Measurements from ENCODE around the gene UBC. TPM values are rescaled to one million over a fixed set of nuclear protein-coding genes. Genes with fewer than 3 reads are reported as not detected.
A peak's percentile ranks its signal among the peaks of the same experiment; 100 is the strongest.

Gene UBC
- 1,000 to 10,000 TPM in 2 of 3 donors, 100 to 1,000 TPM in 1; 850 to 1,219 (median 1,080) TPM for polyA plus RNA-seq (ENCODE audit: insufficient read length in 3 of 3)
- long read RNA-seq, donor 1, transcript UBC-205 (1 exons, 3,745 nt): major isoform, 473 of 744 reads
- long read RNA-seq, donor 1, transcript UBC-201 (2 exons, 2,688 nt): minor isoform, 265 of 744 reads
- long read RNA-seq, donor 1, partial matches to known transcripts: 0 of 744 reads
- long read RNA-seq, donor 1, other reads (novel, unspliced or antisense): 5 of 744 reads
- long read RNA-seq, donor 2, transcript UBC-201 (2 exons, 2,688 nt): minor isoform, 229 of 1,219 reads
- long read RNA-seq, donor 2, transcript UBC-205 (1 exons, 3,745 nt): major isoform, 823 of 1,219 reads
- long read RNA-seq, donor 2, partial matches to known transcripts: 6 of 1,219 reads
- long read RNA-seq, donor 2, other reads (novel, unspliced or antisense): 159 of 1,219 reads
- long read RNA-seq, donor 3, transcript UBC-201 (2 exons, 2,688 nt): minor isoform, 326 of 959 reads
- long read RNA-seq, donor 3, transcript UBC-205 (1 exons, 3,745 nt): major isoform, 633 of 959 reads
- long read RNA-seq, donor 3, partial matches to known transcripts: 0 of 959 reads
- long read RNA-seq, donor 3, other reads (novel, unspliced or antisense): 0 of 959 reads
- long read RNA-seq, donor 4, transcript UBC-205 (1 exons, 3,745 nt): major isoform, 744 of 1,025 reads
- long read RNA-seq, donor 4, transcript UBC-201 (2 exons, 2,688 nt): minor isoform, 279 of 1,025 reads
- long read RNA-seq, donor 4, partial matches to known transcripts: 0 of 1,025 reads
- long read RNA-seq, donor 4, other reads (novel, unspliced or antisense): 0 of 1,025 reads
- long read RNA-seq, donor 5, transcript UBC-201 (2 exons, 2,688 nt): minor isoform, 202 of 478 reads
- long read RNA-seq, donor 5, transcript UBC-205 (1 exons, 3,745 nt): major isoform, 275 of 478 reads
- long read RNA-seq, donor 5, partial matches to known transcripts: 0 of 478 reads
- long read RNA-seq, donor 5, other reads (novel, unspliced or antisense): 0 of 478 reads
- long read RNA-seq, donor 6, transcript UBC-205 (1 exons, 3,745 nt): major isoform, 750 of 1,005 reads
- long read RNA-seq, donor 6, transcript UBC-201 (2 exons, 2,688 nt): minor isoform, 249 of 1,005 reads
- long read RNA-seq, donor 6, partial matches to known transcripts: 0 of 1,005 reads
- long read RNA-seq, donor 6, other reads (novel, unspliced or antisense): 5 of 1,005 reads
- long read RNA-seq, donor 7, transcript UBC-205 (1 exons, 3,745 nt): major isoform, 672 of 1,036 reads
- long read RNA-seq, donor 7, transcript UBC-201 (2 exons, 2,688 nt): minor isoform, 362 of 1,036 reads
- long read RNA-seq, donor 7, partial matches to known transcripts: 0 of 1,036 reads
- long read RNA-seq, donor 7, other reads (novel, unspliced or antisense): 0 of 1,036 reads
- long read RNA-seq, donor 8, transcript UBC-205 (1 exons, 3,745 nt): major isoform, 495 of 713 reads
- long read RNA-seq, donor 8, transcript UBC-201 (2 exons, 2,688 nt): minor isoform, 217 of 713 reads
- long read RNA-seq, donor 8, partial matches to known transcripts: 0 of 713 reads
- long read RNA-seq, donor 8, other reads (novel, unspliced or antisense): 0 of 713 reads
- long read RNA-seq, donor 9, transcript UBC-201 (2 exons, 2,688 nt): minor isoform, 377 of 1,270 reads
- long read RNA-seq, donor 9, transcript UBC-205 (1 exons, 3,745 nt): major isoform, 876 of 1,270 reads
- long read RNA-seq, donor 9, partial matches to known transcripts: 16 of 1,270 reads
- long read RNA-seq, donor 9, other reads (novel, unspliced or antisense): 0 of 1,270 reads
- long read RNA-seq, donor 10, transcript UBC-201 (2 exons, 2,688 nt): minor isoform, 222 of 817 reads
- long read RNA-seq, donor 10, transcript UBC-205 (1 exons, 3,745 nt): major isoform, 587 of 817 reads
- long read RNA-seq, donor 10, partial matches to known transcripts: 5 of 817 reads
- long read RNA-seq, donor 10, other reads (novel, unspliced or antisense): 0 of 817 reads
- long read RNA-seq, donor 11, transcript UBC-205 (1 exons, 3,745 nt): major isoform, 366 of 614 reads
- long read RNA-seq, donor 11, transcript UBC-201 (2 exons, 2,688 nt): minor isoform, 247 of 614 reads
- long read RNA-seq, donor 11, partial matches to known transcripts: 0 of 614 reads
- long read RNA-seq, donor 11, other reads (novel, unspliced or antisense): 0 of 614 reads
- long read RNA-seq, donor 12, transcript UBC-205 (1 exons, 3,745 nt): major isoform, 833 of 1,246 reads
- long read RNA-seq, donor 12, transcript UBC-201 (2 exons, 2,688 nt): minor isoform, 407 of 1,246 reads
- long read RNA-seq, donor 12, partial matches to known transcripts: 0 of 1,246 reads
- long read RNA-seq, donor 12, other reads (novel, unspliced or antisense): 5 of 1,246 reads
- long read RNA-seq, donor 13, transcript UBC-201 (2 exons, 2,688 nt): minor isoform, 170 of 508 reads
- long read RNA-seq, donor 13, transcript UBC-205 (1 exons, 3,745 nt): major isoform, 337 of 508 reads
- long read RNA-seq, donor 13, partial matches to known transcripts: 0 of 508 reads
- long read RNA-seq, donor 13, other reads (novel, unspliced or antisense): 0 of 508 reads
- long read RNA-seq, donor 14: 0 reads
- long read RNA-seq, donor 15, transcript UBC-201 (2 exons, 2,688 nt): minor isoform, 340 of 1,312 reads
- long read RNA-seq, donor 15, transcript UBC-205 (1 exons, 3,745 nt): major isoform, 968 of 1,312 reads
- long read RNA-seq, donor 15, partial matches to known transcripts: 0 of 1,312 reads
- long read RNA-seq, donor 15, other reads (novel, unspliced or antisense): 0 of 1,312 reads
- long read RNA-seq, donor 16, transcript UBC-201 (2 exons, 2,688 nt): minor isoform, 332 of 1,125 reads
- long read RNA-seq, donor 16, transcript UBC-205 (1 exons, 3,745 nt): major isoform, 780 of 1,125 reads
- long read RNA-seq, donor 16, partial matches to known transcripts: 0 of 1,125 reads
- long read RNA-seq, donor 16, other reads (novel, unspliced or antisense): 9 of 1,125 reads

DNA sequence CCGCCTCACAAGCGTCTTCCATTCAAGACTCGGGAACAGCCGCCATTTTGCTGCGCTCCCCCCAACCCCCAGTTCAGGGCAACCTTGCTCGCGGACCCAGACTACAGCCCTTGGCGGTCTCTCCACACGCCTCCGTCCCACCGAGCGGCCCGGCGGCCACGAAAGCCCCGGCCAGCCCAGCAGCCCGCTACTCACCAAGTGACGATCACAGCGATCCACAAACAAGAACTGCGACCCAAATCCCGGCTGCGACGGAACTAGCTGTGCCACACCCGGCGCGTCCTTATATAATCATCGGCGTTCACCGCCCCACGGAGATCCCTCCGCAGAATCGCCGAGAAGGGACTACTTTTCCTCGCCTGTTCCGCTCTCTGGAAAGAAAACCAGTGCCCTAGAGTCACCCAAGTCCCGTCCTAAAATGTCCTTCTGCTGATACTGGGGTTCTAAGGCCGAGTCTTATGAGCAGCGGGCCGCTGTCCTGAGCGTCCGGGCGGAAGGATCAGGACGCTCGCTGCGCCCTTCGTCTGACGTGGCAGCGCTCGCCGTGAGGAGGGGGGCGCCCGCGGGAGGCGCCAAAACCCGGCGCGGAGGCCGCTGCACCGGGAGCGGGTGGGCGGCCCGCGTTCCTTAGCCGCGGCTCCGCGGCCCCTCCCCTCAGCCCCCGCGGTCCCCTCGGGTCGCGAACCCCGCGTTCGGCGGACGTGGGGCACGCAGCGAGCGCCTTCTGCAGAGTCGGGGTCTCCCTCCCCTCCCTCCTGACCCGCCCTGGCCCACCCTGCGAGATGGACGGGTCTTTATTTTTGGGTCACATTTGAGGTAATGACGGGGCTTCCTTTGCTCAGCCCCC is at the start of gene UBC:
Gene UBC, minus strand, starts transcription at position 259 of the 847 bp plus-strand sequence. CDS start 879 bp downstream, outside the sequence.
- DNase-seq: peak; percentile 93

DNA sequence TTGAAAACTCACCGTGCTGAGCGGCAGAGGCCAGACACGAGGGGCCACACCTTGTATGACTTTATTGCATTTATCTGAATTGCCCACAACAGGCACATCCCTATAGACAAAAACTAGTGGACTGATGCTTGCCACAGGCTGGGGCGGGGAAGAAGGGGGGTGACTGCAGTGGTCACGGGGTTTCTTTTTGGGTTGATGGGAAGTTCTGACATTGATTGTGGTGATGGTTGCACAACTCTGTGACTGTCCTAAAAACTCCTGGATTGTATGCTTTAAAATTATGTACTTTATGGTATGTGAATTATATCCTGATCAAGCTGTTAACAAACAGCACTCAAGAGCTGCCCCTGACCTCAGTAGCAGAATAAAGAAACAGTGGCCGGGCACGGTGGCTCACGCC is 48.8 kb upstream of the UBC start:
- DNase-seq: no peak

DNA sequence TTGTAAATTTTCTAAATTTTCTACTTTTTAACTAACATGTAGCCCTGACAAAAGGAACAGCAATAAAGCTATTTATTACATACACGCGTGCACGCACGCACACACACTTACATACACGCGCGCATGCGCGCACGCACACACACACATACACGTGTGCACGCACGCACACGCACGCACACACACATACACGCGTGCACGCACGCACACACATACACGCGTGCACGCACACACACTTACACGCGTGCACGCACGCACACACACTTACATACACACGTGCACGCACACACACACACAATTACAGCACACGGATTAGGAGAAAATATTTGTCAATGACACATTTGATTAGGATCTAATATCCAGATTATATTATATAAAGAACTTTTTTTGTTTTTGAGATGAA is 46.6 kb upstream of the UBC start:
- DNase-seq: no peak

DNA sequence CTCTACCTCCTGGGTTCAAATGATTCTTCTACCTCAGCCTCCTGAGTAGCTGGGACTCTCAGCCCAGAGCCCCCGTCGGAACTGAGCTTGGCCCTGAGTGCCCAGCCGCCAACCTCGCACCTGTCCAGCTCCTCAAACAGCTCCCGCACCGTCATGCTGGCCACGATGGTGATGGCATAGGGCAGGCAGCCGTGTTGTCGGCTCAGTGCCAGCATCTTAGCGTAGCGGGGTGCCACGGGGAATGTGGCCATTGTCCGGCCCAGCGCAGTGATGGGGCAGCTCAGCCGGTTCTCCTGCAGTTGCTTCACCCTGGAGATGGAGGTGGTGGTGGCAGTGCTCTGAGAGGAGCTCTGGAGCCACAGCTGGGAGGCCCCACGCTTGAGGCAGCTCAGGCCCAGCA is 42.1 kb upstream of the UBC start:
- no peak for DNase-seq

DNA sequence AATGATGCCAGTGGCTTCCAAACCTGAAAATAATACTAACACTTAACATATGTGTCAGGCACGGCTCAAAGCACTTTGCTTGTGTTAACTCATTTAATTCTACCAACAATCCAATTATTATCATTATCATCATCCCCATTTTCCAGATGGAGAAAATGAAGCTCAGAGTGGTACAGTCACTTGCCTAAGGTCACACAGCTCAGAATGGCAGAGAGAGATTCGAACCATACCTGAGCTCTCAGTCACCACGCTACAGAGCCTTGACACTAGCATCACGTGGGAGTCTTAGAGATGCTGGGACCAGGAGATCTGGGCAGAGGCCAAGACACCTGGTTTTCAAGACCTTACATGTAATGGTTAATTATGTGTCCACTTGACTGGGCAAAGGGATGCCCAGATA is 40.3 kb upstream of the UBC start:
- DNase-seq: no peak

DNA sequence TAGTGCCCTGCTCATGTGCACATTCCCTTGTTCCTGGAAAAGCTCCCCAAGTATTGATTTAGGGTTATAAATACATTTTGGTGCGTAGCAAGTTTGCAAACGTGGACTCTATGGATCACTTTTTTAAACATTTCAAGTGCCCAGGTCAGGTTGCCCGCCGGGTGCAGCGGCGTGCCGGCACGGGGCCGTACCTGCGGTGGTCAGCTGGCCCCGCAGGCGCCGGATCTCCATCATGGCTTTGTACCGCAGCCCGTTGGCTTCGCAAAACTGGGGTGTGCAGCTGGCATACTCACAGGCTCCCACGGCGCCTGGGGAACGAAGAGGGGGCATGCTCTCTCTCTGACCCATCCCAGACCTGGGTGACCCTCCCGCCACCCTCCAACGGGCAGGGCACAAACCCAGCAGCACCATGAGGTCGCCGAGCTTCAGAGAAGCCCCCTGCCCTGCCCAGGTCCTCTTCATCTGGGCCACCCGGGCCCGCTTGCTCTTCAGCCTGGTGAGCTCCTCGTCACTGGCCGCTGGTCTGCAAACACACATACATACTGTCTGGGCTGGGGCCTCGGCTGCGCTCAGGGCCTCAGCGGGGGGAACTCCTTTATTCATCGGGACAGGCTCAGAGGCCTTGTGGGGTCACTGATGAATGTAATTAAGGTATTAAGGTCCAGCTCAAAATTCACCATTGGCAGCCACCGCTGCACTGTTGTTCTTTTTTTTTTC is 39.4 kb upstream of the UBC start:
- no peak for DNase-seq

DNA sequence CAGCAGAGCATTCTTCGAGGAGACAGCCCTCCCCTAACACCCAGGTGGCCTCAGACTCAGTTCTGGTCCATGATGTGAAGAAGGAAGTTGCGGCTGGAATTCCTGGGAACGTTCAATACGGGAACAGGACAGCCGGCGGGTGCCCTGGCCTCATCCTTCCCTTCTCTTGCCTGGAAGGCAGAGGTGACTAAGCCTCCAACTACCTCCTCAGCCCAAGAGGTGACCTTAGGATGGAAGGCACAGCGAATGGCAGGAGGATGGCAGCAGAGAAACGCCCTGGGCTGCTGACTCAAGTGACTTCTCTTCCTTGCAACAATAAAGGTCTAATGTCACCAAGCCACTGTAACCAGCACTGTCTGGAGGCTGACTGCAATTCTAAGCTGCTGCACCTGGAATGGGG is 38.4 kb upstream of the UBC start:
- DNase-seq: no peak

DNA sequence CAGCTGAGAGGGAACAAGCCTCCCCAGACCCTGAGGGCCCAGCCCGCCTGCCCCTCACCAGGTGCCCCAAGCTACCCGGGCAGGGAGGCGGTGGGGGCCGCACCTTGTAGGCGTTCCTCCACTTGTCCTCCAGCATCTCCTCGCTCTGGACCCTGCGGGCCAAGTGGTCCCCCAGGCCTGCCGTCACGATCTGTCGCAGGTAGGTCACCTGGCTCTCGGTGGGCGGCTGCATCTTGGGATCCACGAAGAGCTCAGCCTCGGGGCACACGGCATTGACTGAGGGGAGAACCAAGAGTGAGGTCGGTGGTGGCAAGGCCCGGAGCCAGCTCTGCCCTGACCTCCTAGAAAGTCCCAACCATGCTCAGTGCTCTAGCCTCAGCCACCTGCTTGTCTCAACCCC is 37.8 kb upstream of the UBC start:
- DNase-seq: no peak

DNA sequence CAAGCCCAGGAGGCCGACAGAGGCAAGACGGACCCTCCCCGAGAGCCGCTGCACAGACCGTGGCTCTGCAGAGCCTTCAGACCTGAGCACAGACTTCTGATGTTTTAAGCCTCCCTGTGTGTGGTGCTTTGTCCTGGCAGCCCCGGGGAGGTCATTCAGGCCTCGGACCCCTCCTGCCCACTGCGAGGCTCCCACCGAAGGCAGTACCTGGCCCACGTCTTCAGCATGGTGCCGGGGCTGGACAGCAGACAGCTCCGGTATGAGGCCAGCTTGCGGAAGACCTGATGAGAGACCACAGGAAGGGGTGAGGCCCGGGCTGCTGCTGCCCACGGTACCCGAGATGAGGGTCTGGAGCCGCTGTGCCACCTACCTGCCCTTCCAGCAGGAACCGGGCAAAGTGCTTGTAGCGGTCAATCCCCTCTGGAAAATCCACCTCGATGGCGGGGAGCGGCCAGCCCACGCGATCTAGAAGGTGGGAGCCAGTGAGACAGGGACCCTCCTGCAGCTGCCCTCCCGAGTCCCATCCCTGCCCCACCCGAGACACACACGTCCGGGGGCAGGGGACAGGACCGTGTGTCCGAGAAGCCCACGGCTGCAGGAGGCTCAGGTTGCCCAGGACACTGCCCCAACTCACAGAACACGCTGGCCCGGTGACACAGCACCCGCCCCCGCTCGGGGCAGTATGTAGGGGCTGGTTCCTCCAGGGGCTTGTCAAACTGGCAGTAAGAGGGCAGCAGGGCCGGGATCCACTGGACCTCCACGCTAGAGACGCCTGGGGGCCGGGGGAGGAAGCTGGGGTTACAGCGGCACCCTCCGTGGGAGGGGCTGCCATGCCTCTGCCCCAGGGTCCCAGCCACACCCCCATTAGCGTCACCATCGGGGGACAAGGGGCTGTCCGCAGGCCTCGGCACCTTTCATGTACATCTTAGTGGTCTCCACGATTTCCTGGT is 35.6 kb upstream of the UBC start:
- no peak for DNase-seq

DNA sequence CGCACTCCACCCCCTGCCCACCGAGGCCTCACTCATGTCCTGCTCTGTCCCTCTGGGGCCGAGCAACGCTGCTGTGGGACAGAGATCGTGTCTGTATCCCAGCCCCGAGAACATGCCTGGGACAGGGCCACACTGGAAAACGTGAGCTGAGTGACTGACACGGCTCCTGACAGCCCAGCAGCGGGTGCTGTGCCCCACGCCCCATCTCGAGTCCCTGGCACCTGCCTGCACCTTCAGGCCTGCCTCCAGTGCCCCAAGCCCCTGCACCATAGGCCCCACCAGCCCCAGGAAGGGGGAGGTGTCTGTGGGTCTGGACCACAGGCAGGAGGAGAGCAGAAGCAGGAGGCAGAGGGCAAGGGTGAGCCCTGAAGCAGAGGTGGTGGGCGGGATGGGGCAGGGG is 34.6 kb upstream of the UBC start:
- DNase-seq: no peak

DNA sequence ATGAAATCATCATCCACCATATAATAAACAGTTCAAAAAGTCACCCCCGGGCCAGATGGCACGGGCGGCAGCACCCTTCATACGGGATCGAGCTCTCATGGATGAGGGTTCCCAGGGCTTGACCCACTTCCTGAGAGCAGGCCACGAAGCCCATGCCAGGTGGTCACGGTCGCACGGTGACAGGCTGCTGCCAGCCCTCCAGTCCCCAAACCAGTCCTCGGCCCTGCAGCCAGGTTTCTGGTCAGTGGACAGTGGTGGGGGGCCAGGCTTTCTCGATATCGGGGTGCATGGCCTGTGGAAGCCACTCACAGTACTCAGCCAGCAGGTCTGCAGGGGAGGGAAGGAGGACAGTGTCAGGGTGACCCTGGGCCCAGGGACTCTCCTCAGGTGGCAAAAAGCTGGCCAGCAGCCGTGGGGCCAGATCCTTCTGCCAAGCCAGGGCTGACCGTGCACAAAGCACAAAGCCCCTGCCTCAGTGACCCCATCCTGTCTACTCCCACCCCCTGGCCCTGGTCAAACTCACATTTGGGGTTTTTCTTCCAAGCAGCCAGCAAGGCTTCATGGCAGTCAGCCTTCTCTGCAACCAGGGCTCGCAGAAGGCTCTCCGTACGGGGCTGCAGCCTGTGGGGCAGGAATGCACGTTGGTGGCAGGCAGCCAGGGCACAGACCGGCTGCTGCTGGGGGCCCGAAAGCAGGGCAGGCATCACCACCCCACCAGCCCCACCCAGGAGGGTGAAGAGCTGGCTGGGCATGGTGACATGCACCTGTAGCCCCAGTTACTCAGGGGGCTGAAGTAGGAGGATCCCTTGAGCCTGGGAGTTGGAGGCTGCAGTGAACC is 33.3 kb upstream of the UBC start:
- DNase-seq: no peak

DNA sequence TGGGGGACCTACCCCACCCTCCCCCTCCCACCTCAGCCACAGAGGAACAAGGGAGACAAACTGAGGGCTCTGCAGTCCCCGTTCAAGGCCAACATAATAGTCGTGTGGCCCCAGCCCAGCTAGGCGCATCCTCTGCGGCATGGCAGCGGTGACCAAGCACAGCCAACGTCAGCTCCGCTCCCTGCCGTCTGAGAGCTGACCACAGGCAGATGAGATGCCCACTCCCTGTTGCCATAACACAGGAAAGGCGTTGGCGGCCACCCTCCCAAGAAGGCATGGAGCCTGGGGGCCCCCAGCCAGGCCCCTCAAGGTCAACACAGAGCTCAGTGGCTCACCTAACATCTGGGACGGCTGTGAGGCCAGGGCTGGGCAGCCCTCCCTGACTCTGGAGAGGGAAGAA is 32.6 kb upstream of the UBC start:
- no peak for DNase-seq

DNA sequence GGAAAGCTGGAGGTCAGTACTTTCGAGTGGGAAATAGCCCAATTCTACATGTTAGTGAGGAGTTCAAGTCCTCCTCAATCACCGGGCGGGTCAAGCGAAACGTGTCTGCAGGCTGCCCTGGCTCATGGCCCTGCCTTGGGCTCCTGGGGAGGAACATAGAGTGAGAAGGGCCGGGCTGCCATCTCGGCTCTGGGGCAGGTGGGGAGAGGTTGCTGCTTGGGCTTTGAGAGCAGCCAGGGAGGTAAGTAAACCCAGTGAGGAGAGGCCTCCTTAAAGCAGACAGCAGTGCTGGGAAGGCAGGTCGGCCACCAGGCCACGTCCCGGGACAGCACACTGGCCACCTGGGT is 32.0 kb upstream of the UBC start:
- DNase-seq: no peak

DNA sequence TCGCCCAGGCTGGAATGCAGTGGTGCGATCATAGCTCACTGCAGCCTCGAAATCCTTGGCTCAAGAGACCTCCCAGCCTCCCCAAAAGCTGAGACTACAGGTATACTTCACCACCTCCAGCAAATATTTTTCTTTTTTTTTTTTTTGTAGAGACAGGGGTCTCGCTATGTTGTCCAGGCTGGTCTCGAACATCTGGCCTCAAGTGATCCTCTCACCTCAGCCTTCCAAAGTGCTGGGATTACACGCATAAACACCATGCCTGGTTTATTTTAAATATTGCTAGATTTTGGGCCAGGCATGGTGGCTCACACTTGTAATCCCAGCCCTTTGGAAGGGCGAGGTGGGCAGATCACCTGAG is 26.7 kb upstream of the UBC start:
- no peak for DNase-seq
